A549 treated with RU486 at 1 μM for 4 hours (cell line): Measurements from ENCODE around the gene TRMT61A. TPM values are rescaled to one million over a fixed set of nuclear protein-coding genes. Genes with fewer than 3 reads are reported as not detected.

Experiments
- total RNA-seq: library from RNA; stranded (reverse); fragments of 200-300 nt; extraction: Qiagen RNA extraction; gene quantifications from 5 replicates; pipeline ENCODE4 v1.2.3, GENCODE V29; 2022; ENCODE audit warnings: low read depth

TRMT61A gene
- total RNA-seq = 17.1 to 29.0 TPM (median 28.4 TPM) in 5 replicates

DNA sequence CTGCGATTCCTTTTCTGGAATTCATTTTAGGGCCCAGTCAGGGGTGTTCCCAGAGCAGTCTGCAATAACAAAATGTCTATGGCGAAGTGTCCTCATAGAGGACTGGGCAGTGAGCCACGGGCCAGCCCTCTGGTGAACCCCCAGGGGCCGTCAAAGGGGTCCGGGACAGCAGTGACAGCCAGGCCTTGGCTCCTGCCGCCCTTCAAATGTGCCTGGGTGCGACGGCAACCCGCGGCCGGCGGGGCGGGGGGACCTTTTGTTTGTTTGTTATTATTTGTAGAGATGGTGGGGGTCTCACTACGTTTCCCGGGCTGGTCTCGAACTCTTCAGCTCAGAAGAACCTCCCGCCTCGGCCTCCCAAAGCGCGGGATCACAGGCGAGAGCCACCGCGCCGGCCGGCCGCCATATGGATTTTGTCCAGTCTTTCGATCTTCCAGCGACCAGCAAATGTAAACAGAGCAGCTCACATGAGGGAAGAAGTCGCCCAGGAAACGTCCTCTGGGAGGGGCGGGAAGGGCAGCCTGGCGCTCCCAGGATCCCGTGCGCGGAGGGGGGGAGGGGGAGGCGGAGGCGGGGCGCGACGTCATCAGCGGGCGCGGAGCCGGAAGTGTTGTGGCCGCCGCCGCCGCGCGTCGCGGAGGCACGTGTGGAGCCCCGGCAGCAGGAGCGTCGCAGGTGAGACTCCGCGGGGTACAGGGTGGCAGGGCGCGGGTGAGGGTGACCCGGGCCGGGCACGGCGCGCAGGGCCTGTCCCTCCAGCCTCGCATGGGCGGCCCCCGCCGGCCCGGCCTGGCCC, at the start of gene TRMT61A:
Gene TRMT61A, plus strand, starts transcription at position 610 of the 796 bp plus-strand sequence. CDS start 783 bp downstream, outside the sequence.

DNA sequence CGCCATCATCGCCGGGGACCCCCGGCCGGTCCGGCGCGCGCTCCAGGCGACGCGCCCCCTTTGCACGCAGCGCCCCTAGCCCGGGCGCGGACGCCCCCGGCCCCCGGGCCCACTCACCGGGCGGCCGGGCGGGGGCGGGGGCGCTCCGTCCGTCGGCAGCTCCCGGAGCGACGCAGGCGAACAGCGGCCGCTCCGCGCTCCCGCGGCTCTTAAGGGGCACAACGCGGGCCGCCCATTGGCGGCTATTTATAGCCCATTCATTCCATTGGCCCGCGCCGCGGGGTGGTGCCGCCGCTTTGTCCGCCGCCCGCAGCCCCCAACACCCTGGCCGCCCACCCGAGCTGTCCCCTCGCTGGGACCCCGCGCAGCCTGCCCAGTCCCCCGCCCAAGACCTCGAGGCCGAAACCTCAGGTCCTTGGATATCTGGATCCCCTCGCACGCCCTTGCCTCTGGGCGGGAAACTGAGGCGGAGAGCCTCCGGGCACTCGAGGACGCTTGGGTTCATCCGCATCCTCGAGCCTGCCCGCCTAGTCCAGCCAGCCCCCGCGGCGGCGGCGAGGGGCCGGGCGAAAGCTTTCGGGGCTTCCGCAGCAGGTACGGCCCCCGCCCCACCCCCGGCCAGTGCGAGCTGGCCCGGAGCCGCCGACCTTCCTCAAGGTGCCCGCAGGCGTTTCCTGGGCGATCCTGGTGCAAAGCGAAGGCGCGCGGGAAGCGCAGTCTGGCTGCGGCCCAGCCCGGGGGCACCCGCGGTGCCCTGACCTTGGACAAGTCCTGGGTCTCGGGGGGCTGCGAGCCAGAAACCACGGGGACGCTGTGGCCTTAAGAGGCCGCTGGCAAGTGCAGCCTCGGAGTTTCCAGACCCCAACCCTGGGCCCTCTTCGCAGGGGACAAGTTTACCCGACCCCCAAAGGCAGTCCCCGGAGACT, 6.1 kb upstream of the TRMT61A start, which contains the start of gene CKB:
Gene CKB, minus strand, starts transcription at position 182 of the 926 bp plus-strand sequence. CDS start 337 bp downstream, outside the sequence.

DNA sequence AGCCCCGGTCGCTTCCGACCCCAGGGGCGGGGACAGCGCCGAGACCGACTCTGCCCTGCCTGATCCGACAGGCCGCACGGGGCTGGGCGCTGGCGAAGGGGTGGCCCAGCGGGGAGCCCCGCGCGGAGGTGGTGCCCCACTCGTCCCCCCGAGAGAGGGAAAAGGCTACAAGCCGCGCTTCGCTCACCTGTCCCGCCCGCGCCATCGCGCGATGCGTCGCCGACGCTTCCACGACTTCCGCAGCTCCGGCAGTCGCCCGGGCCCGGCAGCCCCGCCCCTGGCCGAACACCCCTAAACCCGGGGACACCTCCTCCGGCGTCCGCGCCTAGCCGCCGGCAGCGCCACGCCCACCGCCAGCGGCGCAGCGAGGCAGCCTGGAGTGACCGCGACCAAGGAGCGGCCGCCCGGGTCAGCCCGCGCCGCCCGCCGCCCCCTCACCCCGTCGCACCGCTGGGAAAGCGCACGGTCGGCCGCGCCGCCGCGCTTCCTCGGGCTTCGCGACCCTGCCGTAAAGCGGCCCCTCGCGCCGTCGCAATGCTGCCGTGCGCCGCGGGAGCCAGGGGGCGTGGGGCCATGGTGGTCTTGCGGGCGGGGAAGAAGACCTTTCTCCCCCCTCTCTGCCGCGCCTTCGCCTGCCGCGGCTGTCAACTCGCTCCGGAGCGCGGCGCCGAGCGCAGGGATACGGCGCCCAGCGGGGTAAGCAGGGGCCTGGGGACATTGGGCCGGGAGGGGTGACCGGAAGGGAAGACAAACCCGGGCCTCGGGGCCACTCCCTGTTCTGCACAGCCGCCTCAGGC, 33.6 kb downstream of the TRMT61A start, which contains the start of the genes BAG5 and COA8:
Gene BAG5, minus strand, starts transcription at position 229 of the 797 bp plus-strand sequence. CDS start 1,493 bp downstream, outside the sequence.
Gene COA8, plus strand, starts transcription at position 532 of the 797 bp plus-strand sequence. Its CDS starts 42 bp downstream, at position 574.

Other genes with a start within 250 kb of the TRMT61A start
- 209 to 291 TPM (median 280 TPM) in 5 replicates for gene EIF5, start 195.0 kb upstream of the TRMT61A start, total RNA-seq
- 58.6 to 62.8 TPM (median 60.5 TPM) in 5 replicates for gene MARK3, start 143.8 kb upstream of the TRMT61A start, total RNA-seq
- 73.0 to 106 TPM (median 102 TPM) in 5 replicates for gene CKB, start 6.4 kb upstream of the TRMT61A start, total RNA-seq
- gene BAG5, start 33.5 kb downstream of the TRMT61A start, total RNA-seq = 18.0 to 24.9 TPM (median 23.4 TPM) in 5 replicates
- 46.2 to 52.0 TPM (median 51.5 TPM) in 5 replicates for gene COA8, start 33.8 kb downstream of the TRMT61A start, total RNA-seq
- gene KLC1, start 100.0 kb downstream of the TRMT61A start, total RNA-seq = 92.0 to 119 TPM (median 106 TPM) in 5 replicates
- gene XRCC3, start 186.3 kb downstream of the TRMT61A start, total RNA-seq = 29.6 to 32.8 TPM (median 31.6 TPM) in 5 replicates
- 30.7 to 40.0 TPM (median 35.8 TPM) in 5 replicates for gene ZFYVE21, start 186.6 kb downstream of the TRMT61A start, total RNA-seq